Body of pancreas (tissue), 4 donors: Measurements from ENCODE around the gene CHRDL1.

Source experiments
- CTCF ChIP-seq, 7 experiments: fragments of 450-650 bp in 4 of 7; fragments of 200-600 bp in 3 of 7; sonication (generic) in 3 of 7; IDR thresholded peaks; one replicate each; pipeline ENCODE4 v1.5.1; 2016 to 2019; ENCODE audit warnings: antibody characterized with exemption in 7 of 7
- POLR2A ChIP-seq, 3 donors: fragments of 450-650 bp; IDR thresholded peaks; one replicate each; pipeline ENCODE4 v1.6.1; 2016; ENCODE audit warnings: antibody characterized with exemption in 3 of 3, mild to moderate bottlenecking in 2 of 3

GRCh38 chrX:110836982-110837381 lies 41.4 kb upstream of the CHRDL1 start:
- TF ChIP-seq CTCF (IDR thresholded peaks at IDR 0.05) (no peak), POLR2A (IDR thresholded peaks at IDR 0.05) (no peak)
